ENCODE measurements around the gene PECR.
A peak's percentile ranks its signal among the peaks of the same experiment; 100 is the strongest.

Gene PECR

DNA sequence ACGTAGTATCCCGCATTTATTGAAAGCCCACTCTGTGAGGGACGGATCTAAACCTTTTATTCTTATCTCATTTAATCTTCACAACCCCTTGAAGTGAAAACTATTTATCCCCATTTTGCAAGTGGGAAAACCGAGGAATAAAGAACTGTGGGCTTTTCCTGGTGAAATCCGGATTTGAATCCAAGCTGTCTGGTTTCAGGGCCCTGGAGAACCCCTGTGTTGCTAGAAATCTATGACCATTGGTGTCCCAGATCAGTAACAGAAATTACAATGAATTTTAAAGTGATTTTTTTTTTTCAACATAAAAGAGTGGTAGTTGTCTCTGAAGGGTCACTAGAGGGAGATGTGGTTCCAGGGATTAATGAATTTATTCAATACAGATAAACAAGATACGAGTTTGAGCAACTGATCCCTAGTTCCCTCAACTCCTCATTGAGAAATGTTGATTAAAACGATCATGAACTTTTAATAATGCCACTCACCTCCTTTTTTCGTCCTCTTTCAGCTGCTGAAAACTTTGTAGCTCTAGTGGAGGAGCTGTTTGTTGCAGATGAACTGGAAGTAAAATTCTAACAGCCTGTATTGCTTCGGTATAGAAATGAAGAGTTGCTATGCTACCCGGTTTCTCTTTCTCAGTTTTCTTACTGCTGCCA is 28.5 kb upstream of the PECR start:
- peaks cover 28% of the 10 kb centered on the region for H3K36me3 ChIP-seq
- no peaks in the 10 kb centered on the region for H3K9me3 ChIP-seq
- peak overlapping the region; percentile 90 for H3K27ac ChIP-seq
- H3K4me3 ChIP-seq (ENCODE audit: low read depth in 1 of 2, low read length in 1 of 2): peak overlapping the region; percentile 88 to 94
- H3K4me1 ChIP-seq (ENCODE audit: control insufficient read depth in 1 of 2, insufficient read depth in 1 of 2, low read depth in 1 of 2, low read length in 1 of 2): peaks cover 33 to 44% of the 10 kb centered on the region in 2 experiments
- H3K27me3 ChIP-seq: no peaks in the 10 kb centered on the region
- TF ChIP-seq CTCF (IDR thresholded peaks at IDR 0.05): peak; percentile 40

DNA sequence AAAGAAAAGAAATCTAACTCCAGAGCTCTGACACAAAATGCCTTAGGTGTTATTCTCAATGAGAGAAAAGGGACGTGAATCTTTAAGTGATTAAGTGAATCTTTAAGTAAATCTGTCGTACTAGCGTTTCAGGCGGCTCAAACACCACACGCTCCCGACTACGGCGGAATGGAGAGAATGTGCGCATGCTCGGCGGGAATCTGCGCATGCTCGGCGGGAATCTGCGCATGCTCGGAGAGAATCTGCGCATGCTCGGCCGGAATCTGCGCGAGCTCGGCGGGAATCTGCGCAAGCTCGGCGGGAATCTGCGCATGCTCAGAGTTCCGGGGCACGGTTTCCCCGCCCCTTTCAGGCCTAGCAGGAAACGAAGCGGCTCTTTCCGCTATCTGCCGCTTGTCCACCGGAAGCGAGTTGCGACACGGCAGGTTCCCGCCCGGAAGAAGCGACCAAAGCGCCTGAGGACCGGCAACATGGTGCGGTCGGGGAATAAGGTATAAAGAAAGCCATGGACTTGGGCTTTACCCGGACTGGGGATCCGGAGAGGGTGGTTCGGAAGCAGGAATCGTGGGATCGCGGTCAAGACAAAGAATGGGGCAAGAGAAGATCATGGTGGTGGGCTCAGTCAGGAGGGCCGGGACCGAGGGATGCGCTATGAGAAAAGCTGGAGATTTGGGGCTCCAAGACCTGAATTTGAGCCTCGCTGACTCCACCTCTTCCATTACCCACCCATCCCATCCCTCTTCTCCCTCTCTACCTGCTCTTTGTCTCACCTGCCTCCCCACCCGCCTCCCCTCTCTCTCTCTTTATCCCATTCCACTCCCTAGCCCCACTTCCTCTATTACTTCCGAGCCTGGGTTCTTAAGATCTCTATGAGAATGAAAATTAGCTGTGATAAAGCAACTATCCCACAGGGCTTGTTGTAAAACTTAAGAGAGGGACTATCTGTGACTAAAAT is 27.6 kb upstream of the PECR start, which contains the start of gene XRCC5:
Gene XRCC5 (plus strand): TSS at position 382 of the 955 bp plus-strand sequence. CDS start 89 bp downstream, at position 471.
- peak within 1 kb of the TSS; percentile 90 for H3K27ac ChIP-seq
- H3K4me1 ChIP-seq (ENCODE audit: control insufficient read depth in 1 of 2, insufficient read depth in 1 of 2, low read depth in 1 of 2, low read length in 1 of 2): peaks cover 27 to 37% of the 10 kb centered on the region in 2 experiments
- peak within 1 kb of the TSS; percentile 88 to 94 for H3K4me3 ChIP-seq (ENCODE audit: low read depth in 1 of 2, low read length in 1 of 2)
- peak; percentile 48 for TF ChIP-seq CTCF (IDR thresholded peaks at IDR 0.05)
- peaks cover 25% of the 10 kb centered on the region for H3K36me3 ChIP-seq
- no peaks in the 10 kb centered on the region for H3K27me3 ChIP-seq
- H3K9me3 ChIP-seq: no peaks in the 10 kb centered on the region

GRCh38 chr2:216108310-216108966 is 26.8 kb upstream of the PECR start:
- Histone ChIP-seq H3K4me1 (ENCODE audit: control insufficient read depth in 1 of 2, insufficient read depth in 1 of 2, low read depth in 1 of 2, low read length in 1 of 2) (peaks cover 22 to 29% of the 10 kb centered on the region in 2 experiments), H3K36me3 (peaks cover 17% of the 10 kb centered on the region), H3K4me3 (ENCODE audit: low read depth in 1 of 2, low read length in 1 of 2) (peak overlapping the region; percentile 88 to 94), H3K9me3 (no peaks in the 10 kb centered on the region), H3K27me3 (no peaks in the 10 kb centered on the region), H3K27ac (peak overlapping the region; percentile 90)
- no peak for TF ChIP-seq CTCF (IDR thresholded peaks at IDR 0.05)

DNA sequence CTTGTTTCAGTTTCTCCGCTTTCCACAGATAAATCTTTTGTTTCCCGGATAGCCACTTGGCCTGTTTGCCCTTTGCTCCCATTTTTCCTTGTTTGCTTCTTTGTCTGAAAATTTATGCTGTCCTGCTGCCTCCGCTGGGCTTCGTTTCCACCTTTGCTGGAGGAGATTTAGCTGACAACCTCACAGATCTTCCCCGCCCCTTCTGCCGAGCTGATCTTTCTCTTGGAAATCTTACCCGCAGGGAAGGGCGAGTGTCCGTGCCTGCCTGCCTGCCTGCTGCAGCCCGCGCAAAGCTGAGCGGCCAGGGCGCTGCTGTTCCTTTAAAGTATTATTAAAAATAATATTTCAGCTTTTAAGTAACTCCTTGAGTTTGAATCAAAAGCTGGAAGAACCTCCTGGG is 26.2 kb upstream of the PECR start:
- Histone ChIP-seq H3K27me3 (no peaks in the 10 kb centered on the region), H3K4me1 (ENCODE audit: control insufficient read depth in 1 of 2, insufficient read depth in 1 of 2, low read depth in 1 of 2, low read length in 1 of 2) (peaks cover 22 to 28% of the 10 kb centered on the region in 2 experiments), H3K27ac (no peak overlapping the region), H3K4me3 (ENCODE audit: low read depth in 1 of 2, low read length in 1 of 2) (no peak overlapping the region), H3K36me3 (peaks cover 11% of the 10 kb centered on the region), H3K9me3 (no peaks in the 10 kb centered on the region)
- no peak for TF ChIP-seq CTCF (IDR thresholded peaks at IDR 0.05)

- Histone ChIP-seq H3K9me3 (no peaks in the 10 kb centered on the region), H3K4me3 (ENCODE audit: low read depth in 1 of 2, low read length in 1 of 2) (no peak overlapping the region), H3K4me1 (ENCODE audit: control insufficient read depth in 1 of 2, insufficient read depth in 1 of 2, low read depth in 1 of 2, low read length in 1 of 2) (peaks cover 22 to 28% of the 10 kb centered on the region in 2 experiments), H3K27me3 (no peaks in the 10 kb centered on the region), H3K27ac (no peak overlapping the region), H3K36me3 (peaks cover 6% of the 10 kb centered on the region)
- TF ChIP-seq CTCF (IDR thresholded peaks at IDR 0.05): no peak
These were observed 25.7 kb upstream of the PECR start for GRCh38 chr2:216107320-216107719.

Data from neutrophil (primary cell).